B cell (primary cell): ENCODE data around the gene HOXA4. TPM values are rescaled to one million over a fixed set of nuclear protein-coding genes. Genes with fewer than 3 reads are reported as not detected.

Experiments
- ATAC-seq: fragments of 200-7000 bp; cut with Tn5 transposase; one replicate; pipeline ENCODE4 v1.10.0; 2021; ENCODE audit warnings: low read depth, mild to moderate bottlenecking, moderate number of reproducible peaks, moderate library complexity
- CTCF ChIA-PET: fragments of 350-600 bp; sonication (Branson Sonifier 250); formaldehyde crosslinking; loops from one replicate; lab custom pipeline; 2021; ENCODE audit warnings: antibody characterized with exemption, inconsistent platforms; lab: Charles Lee
- POLR2A ChIA-PET: fragments of 350-600 bp; sonication (Branson Sonifier 250); formaldehyde crosslinking; loops from one replicate; lab custom pipeline; 2021; ENCODE audit warnings: antibody characterized with exemption; lab: Charles Lee
- DNase-seq: peaks from one replicate; pipeline ENCODE4 v3.0.0; 2013
- H2AFZ ChIP-seq: 2 replicates; pipeline ENCODE4 v1.6.1; 2012; ENCODE audit warnings: mild to moderate bottlenecking, low read depth, low read length; ENCODE audit not compliant: insufficient read depth, poor library complexity, severe bottlenecking
- H3K27ac ChIP-seq, 2 donors: 1 replicate in 1 of 2; 2 replicates in 1 of 2; pipeline ENCODE4 v1.5.1; 2012 to 2013; ENCODE audit warnings: low read length in 2 of 2, mild to moderate bottlenecking in 2 of 2, moderate library complexity in 1 of 2
- H3K27me3 ChIP-seq, 4 experiments: fragments of 200-600 bp in 1 of 4; sonication (generic) in 1 of 4; replicated peaks in 1 of 4; 1 replicate in 2 of 4; 2 replicates in 2 of 4; pipeline versions ENCODE4 v1.6.1 to v1.7.0; 2013 to 2016; ENCODE audit warnings: low read length in 3 of 4, mild to moderate bottlenecking in 2 of 4, mixed read lengths in 1 of 4, moderate library complexity in 1 of 4; ENCODE audit not compliant: insufficient read depth in 4 of 4, control insufficient read depth in 3 of 4; ENCODE audit errors: control extremely low read depth in 1 of 4
- H3K36me3 ChIP-seq, 2 experiments: replicated peaks in 1 of 2; 1 replicate in 1 of 2; 2 replicates in 1 of 2; pipeline versions ENCODE4 v1.6.1 to v1.7.1; 2013; ENCODE audit warnings: low read length in 1 of 2; ENCODE audit not compliant: insufficient read depth in 2 of 2, control insufficient read depth in 1 of 2; ENCODE audit errors: control extremely low read depth in 1 of 2, extremely low read depth in 1 of 2
- H3K4me1 ChIP-seq, 2 donors: fragments of 200-600 bp in 1 of 2; sonication (generic) in 1 of 2; 1 replicate in 1 of 2; 2 replicates in 1 of 2; pipeline versions ENCODE4 v1.5.1 to v1.6.1; 2013 to 2017; ENCODE audit warnings: low read length in 2 of 2; ENCODE audit not compliant: control insufficient read depth in 2 of 2, insufficient read depth in 2 of 2
- H3K4me2 ChIP-seq: replicated peaks from 2 replicates; pipeline ENCODE3; 2012; ENCODE audit warnings: mild to moderate bottlenecking, low read depth, low read length; ENCODE audit not compliant: poor library complexity, severe bottlenecking
- H3K4me3 ChIP-seq, 5 experiments: fragments of 200-600 bp in 1 of 5; sonication (generic) in 1 of 5; 1 replicate in 3 of 5; 2 replicates in 2 of 5; pipeline versions ENCODE4 v1.5.1 to v1.7.0; 2011 to 2016; ENCODE audit warnings: low read length in 4 of 5, mild to moderate bottlenecking in 4 of 5, low read depth in 2 of 5, control low read depth in 1 of 5, moderate library complexity in 1 of 5; ENCODE audit not compliant: insufficient read depth in 1 of 5; ENCODE audit errors: control extremely low read depth in 1 of 5, extremely low read depth in 1 of 5
- H3K79me2 ChIP-seq: fragments of 200-600 bp; sonication (generic); one replicate; pipeline ENCODE4 v1.6.0; 2016; ENCODE audit warnings: low read length; ENCODE audit not compliant: control insufficient read depth, insufficient read depth
- H3K9ac ChIP-seq: fragments of 200-600 bp; sonication (generic); 2 replicates; pipeline ENCODE4 v1.6.1; 2017; ENCODE audit warnings: mild to moderate bottlenecking, low read length, moderate library complexity
- H3K9me3 ChIP-seq, 3 donors: one replicate each; pipeline versions ENCODE4 v1.6.1 to v1.7.1; 2013; ENCODE audit warnings: low read length in 2 of 3; ENCODE audit not compliant: control insufficient read depth in 2 of 3, insufficient read depth in 1 of 3; ENCODE audit errors: control extremely low read depth in 1 of 3
- H4K20me1 ChIP-seq: 2 replicates; pipeline ENCODE4 v1.6.0; 2012; ENCODE audit warnings: mild to moderate bottlenecking, low read length; ENCODE audit not compliant: insufficient read depth, control insufficient read depth, poor library complexity, severe bottlenecking
- H3K27ac Mint-ChIP-seq: one replicate; pipeline ENCODE4 v1.8.0; 2021; ENCODE audit warnings: mixed read lengths
- H3K27me3 Mint-ChIP-seq: one replicate; pipeline ENCODE4 v1.8.0; 2021; ENCODE audit warnings: mixed read lengths
- H3K4me1 Mint-ChIP-seq: one replicate; pipeline ENCODE4 v1.8.0; 2021; ENCODE audit warnings: mixed read lengths
- H3K4me3 Mint-ChIP-seq: one replicate; pipeline ENCODE4 v1.8.0; 2021; ENCODE audit warnings: mixed read lengths
- H3K9me3 Mint-ChIP-seq: one replicate; pipeline ENCODE4 v1.8.0; 2022; ENCODE audit warnings: mixed read lengths; ENCODE audit not compliant: insufficient read depth
- EZH2 ChIP-seq: IDR thresholded peaks from 2 replicates; pipeline ENCODE4 v1.6.1; 2012; ENCODE audit warnings: borderline replicate concordance, low read depth, mild to moderate bottlenecking, moderate library complexity, low read length; ENCODE audit not compliant: insufficient read depth, poor library complexity, severe bottlenecking
- WGBS: methylation state at CpG from one replicate; pipeline ENCODE4 v1.1.5; 2013; ENCODE audit warnings: missing lambda C conversion rate; ENCODE audit not compliant: insufficient coverage; 5-methylcytosine and 5-hydroxymethylcytosine counted together
- intact Hi-C: fragments of 100-400 bp; cut with micrococcal nuclease; formaldehyde crosslinking; loops from one replicate; pipeline ENCODE4 v1.10.0; 2022
- polyA plus RNA-seq: library from polyadenylated mRNA; depleted of rRNA; stranded (reverse); fragments of >200 nt; gene quantifications from 2 replicates; pipeline ENCODE4 v1.2.3, GENCODE V29; 2012
- total RNA-seq, 2 donors: library from RNA; stranded (reverse); fragments of 120-200 nt in 1 of 2; gene quantifications; 1 replicate in 1 of 2; 2 replicates in 1 of 2; pipeline versions ENCODE4 v1.2.3 to v1.2.4, GENCODE V29; 2013 to 2022
- TF ChIP-seq, protein P1 (sequence below): fragments of 200-600 bp; IDR thresholded peaks from one replicate; pipeline ENCODE4 v1.8.0; 2022; ENCODE audit warnings: antibody characterized with exemption, mild to moderate bottlenecking

The HOXA4 gene
- total and polyA plus RNA-seq, 2 donors (not counting 1 experiment from before 2014, with no cell fraction given) = 0.30 TPM; not detected in 1

DNA sequence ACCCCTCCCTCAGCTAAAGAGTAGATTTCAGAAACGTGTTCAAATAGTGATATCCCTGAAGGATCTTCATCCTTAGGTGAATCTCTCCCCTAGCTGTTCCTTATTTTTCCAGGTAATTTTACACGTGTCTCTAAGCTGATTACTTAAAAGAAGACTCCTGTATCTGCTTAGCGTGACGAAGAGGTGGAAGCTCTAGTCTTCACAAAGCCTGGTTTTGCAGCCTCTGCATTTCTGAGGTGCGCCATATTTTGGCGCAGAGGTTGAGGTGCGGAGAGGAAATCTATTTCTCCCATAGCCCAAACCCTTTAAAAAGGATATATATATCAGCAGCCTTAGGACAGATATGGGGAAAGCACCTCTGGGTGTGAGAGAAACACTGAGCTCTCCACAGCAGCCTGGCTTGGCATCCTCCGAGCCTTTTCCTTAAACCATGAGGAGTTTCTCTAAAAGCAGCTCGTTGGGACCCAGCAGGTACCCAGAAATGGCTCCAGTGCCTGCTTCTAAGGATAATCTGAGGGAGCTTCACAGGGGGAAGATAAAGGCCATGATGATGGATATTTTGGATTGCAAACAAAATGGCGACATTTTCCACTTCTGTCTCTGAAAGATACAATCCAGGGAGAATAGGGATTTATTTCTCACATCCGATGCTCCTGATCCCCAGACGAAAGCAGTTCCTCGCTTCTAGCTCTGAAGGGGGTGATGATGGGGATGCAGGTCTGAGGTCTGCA is 25.1 kb downstream of the HOXA4 start:
- no peak overlapping the region for H3K27ac ChIP-seq
- CTCF ChIA-PET = interaction anchor here (1.7 kb wide), 1 partner anchor 56 kb away, joined by 4 read pairs; no protein-coding TSS in a partner anchor
- POLR2A ChIA-PET = no interaction called here
- peaks cover 13 to 19% of the 10 kb centered on the region in 2 donors for H3K4me1 ChIP-seq
- H3K4me3 Mint-ChIP-seq = no peak overlapping the region
- H3K27ac Mint-ChIP-seq = no peak overlapping the region
- no peaks in the 10 kb centered on the region for H3K79me2 ChIP-seq
- no peak overlapping the region for H3K4me2 ChIP-seq
- no peak for ATAC-seq
- H2AFZ ChIP-seq = no peak overlapping the region
- intact Hi-C loops = no loop called here
- no peaks in the 10 kb centered on the region for H3K36me3 ChIP-seq
- peaks cover 0 to 47% (median 39%) of the 10 kb centered on the region in 4 experiments for H3K27me3 ChIP-seq
- H3K9ac ChIP-seq = no peak overlapping the region
- no peak overlapping the region for H3K4me3 ChIP-seq
- no peaks in the 10 kb centered on the region for H3K9me3 Mint-ChIP-seq
- H3K4me1 Mint-ChIP-seq = peaks cover 18% of the 10 kb centered on the region
- DNase-seq = no peak
- no peak for TF ChIP-seq EZH2
- TF ChIP-seq, protein P1, sequence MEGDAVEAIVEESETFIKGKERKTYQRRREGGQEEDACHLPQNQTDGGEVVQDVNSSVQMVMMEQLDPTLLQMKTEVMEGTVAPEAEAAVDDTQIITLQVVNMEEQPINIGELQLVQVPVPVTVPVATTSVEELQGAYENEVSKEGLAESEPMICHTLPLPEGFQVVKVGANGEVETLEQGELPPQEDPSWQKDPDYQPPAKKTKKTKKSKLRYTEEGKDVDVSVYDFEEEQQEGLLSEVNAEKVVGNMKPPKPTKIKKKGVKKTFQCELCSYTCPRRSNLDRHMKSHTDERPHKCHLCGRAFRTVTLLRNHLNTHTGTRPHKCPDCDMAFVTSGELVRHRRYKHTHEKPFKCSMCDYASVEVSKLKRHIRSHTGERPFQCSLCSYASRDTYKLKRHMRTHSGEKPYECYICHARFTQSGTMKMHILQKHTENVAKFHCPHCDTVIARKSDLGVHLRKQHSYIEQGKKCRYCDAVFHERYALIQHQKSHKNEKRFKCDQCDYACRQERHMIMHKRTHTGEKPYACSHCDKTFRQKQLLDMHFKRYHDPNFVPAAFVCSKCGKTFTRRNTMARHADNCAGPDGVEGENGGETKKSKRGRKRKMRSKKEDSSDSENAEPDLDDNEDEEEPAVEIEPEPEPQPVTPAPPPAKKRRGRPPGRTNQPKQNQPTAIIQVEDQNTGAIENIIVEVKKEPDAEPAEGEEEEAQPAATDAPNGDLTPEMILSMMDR = no peak
- WGBS = 92% methylated on average over 6 of the region's 13 CpGs
- peaks cover 0 to 34% (median 0%) of the 10 kb centered on the region in 3 donors for H3K9me3 ChIP-seq
- H4K20me1 ChIP-seq = no peaks in the 10 kb centered on the region
- peaks cover 51% of the 10 kb centered on the region for H3K27me3 Mint-ChIP-seq
